Lung (tissue), 12 donors: ENCODE measurements around the gene VPS13D. TPM values are rescaled to one million over a fixed set of nuclear protein-coding genes. Genes with fewer than 3 reads are reported as not detected.
A peak's percentile ranks its signal among the peaks of the same experiment; 100 is the strongest.

Experiments
- ATAC-seq: fragments of 200-7000 bp; cut with Tn5 transposase; one replicate; pipeline ENCODE4 v1.9.1; 2020; ENCODE audit warnings: moderate number of reproducible peaks; ENCODE audit not compliant: insufficient read depth, low FRiP score
- DNase-seq, 3 donors: peaks; one replicate each; pipeline ENCODE4 v3.0.0-alpha.2; 2013 to 2017
- H3K27ac ChIP-seq, 2 donors: one replicate each; pipeline ENCODE4 v1.5.1; 2013; ENCODE audit warnings: mild to moderate bottlenecking in 2 of 2, moderate library complexity in 2 of 2, control low read depth in 1 of 2, inconsistent platforms in 1 of 2, low read depth in 1 of 2, low read length in 1 of 2
- H3K27me3 ChIP-seq, 3 donors: one replicate each; pipeline ENCODE4 v1.5.1; 2013; ENCODE audit warnings: low read length in 2 of 3; ENCODE audit not compliant: control insufficient read depth in 3 of 3, insufficient read depth in 3 of 3
- H3K36me3 ChIP-seq, 4 donors: one replicate each; pipeline ENCODE4 v1.5.1; 2013; ENCODE audit warnings: low read length in 4 of 4, mild to moderate bottlenecking in 1 of 4, moderate library complexity in 1 of 4; ENCODE audit not compliant: control insufficient read depth in 4 of 4, insufficient read depth in 4 of 4
- H3K4me1 ChIP-seq, 5 donors: one replicate each; pipeline ENCODE4 v1.5.1; 2013; ENCODE audit warnings: low read length in 5 of 5, mild to moderate bottlenecking in 2 of 5, moderate library complexity in 1 of 5; ENCODE audit not compliant: control insufficient read depth in 5 of 5, insufficient read depth in 5 of 5
- H3K4me3 ChIP-seq: one replicate; pipeline ENCODE4 v1.5.1; 2013; ENCODE audit warnings: mild to moderate bottlenecking, control low read depth, moderate library complexity
- H3K9ac ChIP-seq, 2 donors: one replicate each; pipeline ENCODE4 v1.5.1; 2013; ENCODE audit warnings: low read length in 2 of 2, control low read depth in 1 of 2; ENCODE audit not compliant: insufficient read depth in 1 of 2
- H3K9me3 ChIP-seq, 4 donors: one replicate each; pipeline ENCODE4 v1.5.1; 2013; ENCODE audit warnings: low read length in 3 of 4, mild to moderate bottlenecking in 1 of 4, moderate library complexity in 1 of 4; ENCODE audit not compliant: control insufficient read depth in 4 of 4, insufficient read depth in 3 of 4
- WGBS, 2 donors: extraction: QIAGEN DNeasy Blood & Tissue Kit; methylation state at CpG; one replicate each; pipeline ENCODE4 v1.1.7; 2013; 5-methylcytosine and 5-hydroxymethylcytosine counted together
- polyA plus RNA-seq, 2 donors: library from polyadenylated mRNA; stranded (reverse); fragments of 200-250 nt; gene quantifications; one replicate each; pipeline ENCODE4 v1.2.1, GENCODE V29; 2013
- total RNA-seq, 2 donors: library from RNA; depleted of rRNA in 1 of 2; stranded (reverse); fragments of >200 nt in 1 of 2; gene quantifications; one replicate each; pipeline ENCODE4 v1.2.1, GENCODE V29; 2014 to 2021
- TF ChIP-seq, protein P1 (sequence below): IDR thresholded peaks from 2 replicates; pipeline ENCODE4 v1.5.1; 2012; ENCODE audit warnings: mild to moderate bottlenecking; ENCODE audit errors: control extremely low read depth, extremely low read depth
- donor health status: control.
- donor health status: control.
- donor health status: Bipolar disorder and iron deficiency.
- donor health status: healthy.
- donor health status: DM: yes; HTN: yes; CAD: no.

VPS13D gene
- total and polyA plus RNA-seq, 4 donors: 18.4 to 76.0 (median 37.5) TPM

DNA sequence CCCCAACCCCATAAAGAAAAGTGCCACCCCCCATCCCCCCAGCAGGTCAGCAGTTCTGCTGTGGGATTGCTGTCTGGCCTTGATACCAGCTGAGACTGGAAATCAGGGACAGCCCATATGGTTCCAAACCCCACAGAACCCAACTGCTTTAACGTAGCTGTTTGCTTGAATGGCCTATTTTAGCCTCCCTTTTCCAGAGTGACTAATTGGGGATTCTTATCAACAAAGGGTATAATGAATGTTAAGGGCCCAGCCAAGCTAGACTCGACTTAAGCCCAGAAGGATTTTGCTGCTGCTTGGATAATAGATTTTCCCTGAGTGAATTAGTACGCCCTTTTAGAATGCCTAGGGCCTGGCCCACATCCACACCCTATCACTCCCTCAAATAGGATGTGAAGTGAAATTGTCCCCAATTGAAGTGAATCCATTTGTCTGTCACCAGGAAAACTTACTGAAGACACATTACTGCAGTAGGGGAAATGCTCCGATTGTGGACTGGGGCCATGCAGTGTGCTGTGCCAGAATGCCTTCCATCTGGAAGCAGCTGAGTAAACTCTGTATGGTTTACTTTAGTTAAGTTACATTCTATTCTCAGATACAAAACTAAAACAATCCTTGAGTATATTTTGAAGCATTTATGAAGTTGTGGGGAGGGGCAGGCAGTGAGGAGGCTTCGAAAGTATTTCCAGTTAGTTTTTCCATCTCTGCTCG, 231.2 kb downstream of the VPS13D start:
- peak; percentile 91 to 98 (median 96) for DNase-seq
- Histone ChIP-seq H3K9ac (peak overlapping the region in 1 of 2 donors; percentile 56), H3K4me3 (no peak overlapping the region), H3K4me1 (peaks cover 28 to 75% (median 46%) of the 10 kb centered on the region in 5 donors), H3K27me3 (no peaks in the 10 kb centered on the region), H3K36me3 (peaks cover 0 to 8% (median 2%) of the 10 kb centered on the region in 4 donors), H3K9me3 (no peaks in the 10 kb centered on the region), H3K27ac (peak overlapping the region; percentile 72 to 86)
- WGBS, 2 donors: 33 to 61% methylated on average over 6 of the region's 6 CpGs
- ATAC-seq: peak; percentile 28
- TF ChIP-seq, protein P1, sequence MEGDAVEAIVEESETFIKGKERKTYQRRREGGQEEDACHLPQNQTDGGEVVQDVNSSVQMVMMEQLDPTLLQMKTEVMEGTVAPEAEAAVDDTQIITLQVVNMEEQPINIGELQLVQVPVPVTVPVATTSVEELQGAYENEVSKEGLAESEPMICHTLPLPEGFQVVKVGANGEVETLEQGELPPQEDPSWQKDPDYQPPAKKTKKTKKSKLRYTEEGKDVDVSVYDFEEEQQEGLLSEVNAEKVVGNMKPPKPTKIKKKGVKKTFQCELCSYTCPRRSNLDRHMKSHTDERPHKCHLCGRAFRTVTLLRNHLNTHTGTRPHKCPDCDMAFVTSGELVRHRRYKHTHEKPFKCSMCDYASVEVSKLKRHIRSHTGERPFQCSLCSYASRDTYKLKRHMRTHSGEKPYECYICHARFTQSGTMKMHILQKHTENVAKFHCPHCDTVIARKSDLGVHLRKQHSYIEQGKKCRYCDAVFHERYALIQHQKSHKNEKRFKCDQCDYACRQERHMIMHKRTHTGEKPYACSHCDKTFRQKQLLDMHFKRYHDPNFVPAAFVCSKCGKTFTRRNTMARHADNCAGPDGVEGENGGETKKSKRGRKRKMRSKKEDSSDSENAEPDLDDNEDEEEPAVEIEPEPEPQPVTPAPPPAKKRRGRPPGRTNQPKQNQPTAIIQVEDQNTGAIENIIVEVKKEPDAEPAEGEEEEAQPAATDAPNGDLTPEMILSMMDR: no peak

- H3K27ac ChIP-seq: peak overlapping the region in 1 of 2 donors; percentile 72
- DNase-seq (no peak), ATAC-seq (no peak)
- no peaks in the 10 kb centered on the region for H3K27me3 ChIP-seq
- TF ChIP-seq, protein P1: no peak
- 56 to 80% methylated on average over 2 of the region's 2 CpGs for WGBS, 2 donors
- H3K36me3 ChIP-seq: peaks cover 0 to 8% (median 2%) of the 10 kb centered on the region in 4 donors
- peaks cover 26 to 75% (median 43%) of the 10 kb centered on the region in 5 donors for H3K4me1 ChIP-seq
- peak overlapping the region in 1 of 2 donors; percentile 35 for H3K9ac ChIP-seq
- no peak overlapping the region for H3K4me3 ChIP-seq
- H3K9me3 ChIP-seq: no peaks in the 10 kb centered on the region
These were observed 231.9 kb downstream of the VPS13D start for GRCh38 chr1:12461754-12462153.

DNA sequence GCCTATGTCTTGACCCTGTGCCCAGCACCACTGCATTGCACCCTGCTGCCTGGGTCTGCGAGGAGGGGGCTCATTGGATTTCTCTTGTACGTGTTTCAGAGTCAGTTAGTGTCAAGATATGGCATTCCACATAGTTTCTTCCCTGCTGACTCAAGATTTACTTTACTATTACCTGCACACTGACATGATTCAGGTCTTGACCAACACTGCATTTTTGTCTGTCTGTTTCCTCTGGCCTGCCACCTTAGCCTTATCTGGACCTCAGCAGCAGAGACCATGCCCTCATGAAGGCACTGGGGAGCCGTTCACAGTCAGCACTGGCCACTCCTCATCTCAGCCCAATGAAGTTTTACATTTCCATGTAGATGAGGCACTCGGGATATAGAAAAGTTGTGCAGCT, 232.8 kb downstream of the VPS13D start:
- H3K27ac ChIP-seq: peak overlapping the region; percentile 22 to 74
- no peaks in the 10 kb centered on the region for H3K9me3 ChIP-seq
- 77 to 86% methylated on average over 4 of the region's 4 CpGs for WGBS, 2 donors
- no peak overlapping the region for H3K4me3 ChIP-seq
- DNase-seq (no peak), ATAC-seq (no peak)
- peak overlapping the region in 1 of 2 donors; percentile 35 for H3K9ac ChIP-seq
- H3K4me1 ChIP-seq: peaks cover 24 to 68% (median 43%) of the 10 kb centered on the region in 5 donors
- peaks cover 0 to 8% (median 2%) of the 10 kb centered on the region in 4 donors for H3K36me3 ChIP-seq
- H3K27me3 ChIP-seq: no peaks in the 10 kb centered on the region
- TF ChIP-seq, protein P1: no peak
